Measurements from ENCODE around the gene TRMT1. TPM values are rescaled to one million over a fixed set of nuclear protein-coding genes. Genes with fewer than 3 reads are reported as not detected.

Gene TRMT1
- total and polyA plus RNA-seq, 5 donors from 2014 or later, result 16.0 to 57.6 (median 21.2) TPM

DNA sequence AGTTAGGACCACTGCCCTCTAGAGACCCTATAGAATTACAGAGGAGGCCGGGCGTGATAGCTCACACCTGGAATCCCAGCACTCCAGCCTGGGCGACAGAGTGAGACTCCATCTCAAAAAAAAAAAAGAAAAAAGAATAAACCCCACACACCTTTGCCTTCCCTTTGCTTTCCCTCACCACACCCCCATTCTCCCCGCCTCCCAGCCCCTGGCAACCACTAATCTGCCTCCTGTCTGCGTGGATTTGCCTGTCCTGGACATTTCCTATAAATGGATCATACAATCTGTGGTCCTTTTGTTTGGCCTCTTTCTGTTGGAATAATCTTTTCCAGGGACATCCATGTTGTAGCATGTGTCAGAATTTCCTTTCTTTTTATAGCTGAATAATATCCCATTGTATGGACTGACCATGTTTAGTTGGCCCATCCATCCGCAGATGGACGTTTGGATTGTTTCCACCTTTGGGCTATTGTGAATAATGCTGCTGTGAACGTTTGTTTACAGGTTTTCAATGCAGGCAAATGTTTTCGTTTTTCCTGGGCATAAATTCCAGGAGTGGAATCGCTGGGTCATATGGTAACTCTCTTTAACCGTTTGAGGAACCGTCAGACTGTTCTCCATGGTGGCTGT lies 16.8 kb upstream of the TRMT1 start:
- Histone ChIP-seq H3K4me1 (ENCODE audit: control insufficient read depth, insufficient read depth, low read length, poor library complexity, severe bottlenecking) (peaks cover 20% of the 10 kb centered on the region), H3K27me3 (ENCODE audit: control insufficient read depth, insufficient read depth, low read length) (no peaks in the 10 kb centered on the region), H3K36me3 (ENCODE audit: control insufficient read depth, insufficient read depth, low read length) (peaks cover 19% of the 10 kb centered on the region), H3K4me3 (ENCODE audit: low read depth, low read length) (no peak overlapping the region), H3K9me3 (ENCODE audit: control insufficient read depth in 2 of 2, low read length in 2 of 2) (no peaks in the 10 kb centered on the region), H3K27ac (ENCODE audit: insufficient read depth, low read length, poor library complexity, severe bottlenecking) (no peak overlapping the region)
- H3K4me1 Mint-ChIP-seq, result peaks cover 6 to 31% (median 19%) of the 10 kb centered on the region in 4 donors
- H3K4me3 Mint-ChIP-seq, result peak overlapping the region in 1 of 4 donors; percentile 44
- H3K9me3 Mint-ChIP-seq, result no peaks in the 10 kb centered on the region
- H3K27me3 Mint-ChIP-seq, result no peaks in the 10 kb centered on the region
- ATAC-seq (ENCODE audit: low read depth in 2 of 2), result no peak
- peaks cover 8% of the 10 kb centered on the region for H3K36me3 Mint-ChIP-seq
- peak overlapping the region in 2 of 3 donors; percentile 83 to 92 for H3K27ac Mint-ChIP-seq
- DNase-seq, result no peak

DNA sequence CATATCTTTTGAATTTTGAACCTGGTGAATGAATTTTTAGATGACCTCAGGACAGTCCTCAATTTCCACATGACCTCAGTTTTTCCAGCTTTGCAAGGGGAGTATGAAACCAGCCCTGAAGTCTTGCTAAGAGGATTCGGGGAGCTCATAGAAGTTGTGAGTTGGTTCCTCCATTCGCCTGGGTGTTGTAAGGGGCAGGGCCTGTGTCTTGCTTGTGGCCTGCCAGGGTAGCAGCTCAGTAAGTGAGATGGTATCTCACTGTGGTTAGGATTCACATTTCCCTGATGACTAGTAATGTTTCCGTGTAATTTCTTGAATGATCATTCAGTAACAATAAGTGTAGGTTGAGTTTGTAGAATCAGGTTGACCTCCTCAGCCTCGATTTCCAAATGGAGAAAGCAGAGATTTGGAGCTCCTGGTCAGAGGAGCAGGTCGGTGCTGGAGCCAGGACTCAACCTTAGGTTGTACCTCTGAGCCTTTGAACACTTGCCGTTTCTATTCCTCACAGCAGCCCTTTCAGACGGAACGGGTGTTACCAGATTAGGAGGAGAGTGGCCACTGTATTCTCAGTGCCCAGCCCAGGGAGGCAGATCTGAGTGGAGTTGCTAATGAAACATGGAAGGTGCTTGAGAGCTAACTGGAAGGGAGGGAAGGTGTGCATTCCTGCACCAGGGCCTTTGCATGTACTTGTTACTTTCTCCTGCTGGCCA lies 16.1 kb upstream of the TRMT1 start:
- Histone ChIP-seq H3K27me3 (ENCODE audit: control insufficient read depth, insufficient read depth, low read length) (no peaks in the 10 kb centered on the region), H3K9me3 (ENCODE audit: control insufficient read depth in 2 of 2, low read length in 2 of 2) (no peaks in the 10 kb centered on the region), H3K27ac (ENCODE audit: insufficient read depth, low read length, poor library complexity, severe bottlenecking) (peak overlapping the region; percentile 56), H3K4me3 (ENCODE audit: low read depth, low read length) (peak overlapping the region; percentile 44), H3K4me1 (ENCODE audit: control insufficient read depth, insufficient read depth, low read length, poor library complexity, severe bottlenecking) (peaks cover 20% of the 10 kb centered on the region), H3K36me3 (ENCODE audit: control insufficient read depth, insufficient read depth, low read length) (peaks cover 12% of the 10 kb centered on the region)
- Mint-ChIP-seq H3K4me1 (peaks cover 6 to 37% (median 23%) of the 10 kb centered on the region in 4 donors), H3K27ac (peak overlapping the region; percentile 83 to 92 (median 92)), H3K9me3 (no peaks in the 10 kb centered on the region), H3K36me3 (peaks cover 4% of the 10 kb centered on the region), H3K4me3 (peak overlapping the region; percentile 37 to 69 (median 48)), H3K27me3 (no peaks in the 10 kb centered on the region)
- ATAC-seq (ENCODE audit: low read depth in 2 of 2) (peak; percentile 90), DNase-seq (peak in 2 of 3 donors; percentile 45 to 73)

DNA sequence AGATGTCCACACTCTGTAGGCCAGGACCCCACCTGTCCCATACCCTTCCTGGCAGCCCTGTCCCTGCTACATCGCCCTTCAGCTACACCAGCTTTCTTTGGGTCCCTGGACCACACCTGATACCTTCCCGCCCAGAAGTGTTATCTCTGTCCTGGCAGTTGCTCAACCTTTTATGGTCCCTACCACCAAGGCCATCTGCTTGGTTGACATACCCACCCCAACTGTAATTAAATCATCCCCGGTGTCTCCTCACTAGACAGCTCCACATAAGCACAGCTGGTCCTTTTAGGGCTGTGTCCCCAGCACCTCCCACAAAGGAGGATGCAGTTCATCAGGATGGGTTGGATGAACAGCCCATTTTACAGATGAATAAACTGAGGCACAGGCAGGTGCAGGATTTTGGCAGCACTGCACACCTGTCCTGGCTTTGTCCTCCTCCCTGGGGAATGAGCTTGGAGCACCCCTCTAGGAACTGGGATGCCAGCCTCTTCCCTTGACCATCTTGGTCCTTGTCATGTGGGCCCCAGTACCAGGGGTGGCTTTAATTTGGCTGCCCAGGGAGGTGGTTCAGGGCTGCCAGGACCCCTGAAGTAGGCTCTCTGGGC lies 14.4 kb upstream of the TRMT1 start:
- H3K27ac Mint-ChIP-seq, result peak overlapping the region in 2 of 3 donors; percentile 27 to 69

GRCh38 chr19:13129384-13129783 lies 12.8 kb upstream of the TRMT1 start:
- Histone ChIP-seq H3K4me3 (ENCODE audit: low read depth, low read length) (no peak overlapping the region), H3K4me1 (ENCODE audit: control insufficient read depth, insufficient read depth, low read length, poor library complexity, severe bottlenecking) (peaks cover 20% of the 10 kb centered on the region), H3K36me3 (ENCODE audit: control insufficient read depth, insufficient read depth, low read length) (no peaks in the 10 kb centered on the region), H3K27ac (ENCODE audit: insufficient read depth, low read length, poor library complexity, severe bottlenecking) (no peak overlapping the region), H3K9me3 (ENCODE audit: control insufficient read depth in 2 of 2, low read length in 2 of 2) (no peaks in the 10 kb centered on the region), H3K27me3 (ENCODE audit: control insufficient read depth, insufficient read depth, low read length) (no peaks in the 10 kb centered on the region)
- Mint-ChIP-seq H3K9me3 (no peaks in the 10 kb centered on the region), H3K27me3 (no peaks in the 10 kb centered on the region), H3K36me3 (no peaks in the 10 kb centered on the region), H3K4me1 (peaks cover 6 to 40% (median 24%) of the 10 kb centered on the region in 4 donors), H3K27ac (peak overlapping the region in 1 of 3 donors; percentile 9), H3K4me3 (no peak overlapping the region)
- DNase-seq (no peak), ATAC-seq (ENCODE audit: low read depth in 2 of 2) (no peak)

More for the DNA sequence above, 14.4 kb upstream of the TRMT1 start:
- Mint-ChIP-seq H3K4me1 (peaks cover 6 to 37% (median 24%) of the 10 kb centered on the region in 4 donors), H3K9me3 (no peaks in the 10 kb centered on the region), H3K4me3 (no peak overlapping the region), H3K27me3 (no peaks in the 10 kb centered on the region), H3K36me3 (no peaks in the 10 kb centered on the region)
- Histone ChIP-seq H3K4me3 (ENCODE audit: low read depth, low read length) (no peak overlapping the region), H3K36me3 (ENCODE audit: control insufficient read depth, insufficient read depth, low read length) (peaks cover 3% of the 10 kb centered on the region), H3K27ac (ENCODE audit: insufficient read depth, low read length, poor library complexity, severe bottlenecking) (no peak overlapping the region), H3K27me3 (ENCODE audit: control insufficient read depth, insufficient read depth, low read length) (no peaks in the 10 kb centered on the region), H3K9me3 (ENCODE audit: control insufficient read depth in 2 of 2, low read length in 2 of 2) (no peaks in the 10 kb centered on the region), H3K4me1 (ENCODE audit: control insufficient read depth, insufficient read depth, low read length, poor library complexity, severe bottlenecking) (peaks cover 20% of the 10 kb centered on the region)
- DNase-seq, result no peak
- ATAC-seq (ENCODE audit: low read depth in 2 of 2), result no peak

GRCh38 chr19:13128583-13128982 lies 12.0 kb upstream of the TRMT1 start:
- H3K4me3 Mint-ChIP-seq, result no peak overlapping the region

GRCh38 chr19:13127811-13128575 lies 11.5 kb upstream of the TRMT1 start:
- Mint-ChIP-seq H3K9me3 (no peaks in the 10 kb centered on the region), H3K27me3 (no peaks in the 10 kb centered on the region), H3K36me3 (no peaks in the 10 kb centered on the region), H3K4me3 (no peak overlapping the region), H3K4me1 (peaks cover 6 to 38% (median 24%) of the 10 kb centered on the region in 4 donors), H3K27ac (peak overlapping the region in 2 of 3 donors; percentile 67 to 82)
- H3K27ac ChIP-seq (ENCODE audit: insufficient read depth, low read length, poor library complexity, severe bottlenecking), result no peak overlapping the region
- DNase-seq (no peak), ATAC-seq (ENCODE audit: low read depth in 2 of 2) (no peak)
- H3K27me3 ChIP-seq (ENCODE audit: control insufficient read depth, insufficient read depth, low read length), result no peaks in the 10 kb centered on the region
- H3K4me3 ChIP-seq (ENCODE audit: low read depth, low read length), result no peak overlapping the region
- H3K9me3 ChIP-seq (ENCODE audit: control insufficient read depth in 2 of 2, low read length in 2 of 2), result no peaks in the 10 kb centered on the region
- peaks cover 15% of the 10 kb centered on the region for H3K4me1 ChIP-seq (ENCODE audit: control insufficient read depth, insufficient read depth, low read length, poor library complexity, severe bottlenecking)
- no peaks in the 10 kb centered on the region for H3K36me3 ChIP-seq (ENCODE audit: control insufficient read depth, insufficient read depth, low read length)

More at GRCh38 chr19:13128583-13128982, 12.0 kb upstream of the TRMT1 start:
- Histone ChIP-seq H3K27me3 (ENCODE audit: control insufficient read depth, insufficient read depth, low read length) (no peaks in the 10 kb centered on the region), H3K36me3 (ENCODE audit: control insufficient read depth, insufficient read depth, low read length) (no peaks in the 10 kb centered on the region), H3K4me3 (ENCODE audit: low read depth, low read length) (no peak overlapping the region), H3K9me3 (ENCODE audit: control insufficient read depth in 2 of 2, low read length in 2 of 2) (no peaks in the 10 kb centered on the region), H3K4me1 (ENCODE audit: control insufficient read depth, insufficient read depth, low read length, poor library complexity, severe bottlenecking) (peaks cover 20% of the 10 kb centered on the region), H3K27ac (ENCODE audit: insufficient read depth, low read length, poor library complexity, severe bottlenecking) (no peak overlapping the region)
- H3K27ac Mint-ChIP-seq, result no peak overlapping the region
- no peaks in the 10 kb centered on the region for H3K9me3 Mint-ChIP-seq
- no peak for DNase-seq
- no peak for ATAC-seq (ENCODE audit: low read depth in 2 of 2)
- peaks cover 6 to 41% (median 26%) of the 10 kb centered on the region in 4 donors for H3K4me1 Mint-ChIP-seq
- no peaks in the 10 kb centered on the region for H3K27me3 Mint-ChIP-seq
- no peaks in the 10 kb centered on the region for H3K36me3 Mint-ChIP-seq

- Histone ChIP-seq H3K27ac (ENCODE audit: insufficient read depth, low read length, poor library complexity, severe bottlenecking) (no peak overlapping the region), H3K4me1 (ENCODE audit: control insufficient read depth, insufficient read depth, low read length, poor library complexity, severe bottlenecking) (peaks cover 5% of the 10 kb centered on the region), H3K4me3 (ENCODE audit: low read depth, low read length) (no peak overlapping the region), H3K36me3 (ENCODE audit: control insufficient read depth, insufficient read depth, low read length) (no peaks in the 10 kb centered on the region), H3K27me3 (ENCODE audit: control insufficient read depth, insufficient read depth, low read length) (no peaks in the 10 kb centered on the region), H3K9me3 (ENCODE audit: control insufficient read depth in 2 of 2, low read length in 2 of 2) (no peaks in the 10 kb centered on the region)
- H3K9me3 Mint-ChIP-seq, result no peaks in the 10 kb centered on the region
- no peak overlapping the region for H3K27ac Mint-ChIP-seq
- no peaks in the 10 kb centered on the region for H3K27me3 Mint-ChIP-seq
- peak overlapping the region in 1 of 4 donors; percentile 54 for H3K4me3 Mint-ChIP-seq
- peaks cover 0 to 38% (median 22%) of the 10 kb centered on the region in 4 donors for H3K4me1 Mint-ChIP-seq
- no peak for ATAC-seq (ENCODE audit: low read depth in 2 of 2)
- no peaks in the 10 kb centered on the region for H3K36me3 Mint-ChIP-seq
- DNase-seq, result no peak
Observed at GRCh38 chr19:13127051-13127450, 10.5 kb upstream of the TRMT1 start.
